ENCODE data around the gene CSTF1.
A peak's percentile ranks its signal among the peaks of the same experiment; 100 is the strongest.
"Not testable (repeated sequence)": the region's sequence is repeated elsewhere in the genome, so short reads cannot be mapped to it uniquely, and the experiment has no call there.

The CSTF1 gene

DNA sequence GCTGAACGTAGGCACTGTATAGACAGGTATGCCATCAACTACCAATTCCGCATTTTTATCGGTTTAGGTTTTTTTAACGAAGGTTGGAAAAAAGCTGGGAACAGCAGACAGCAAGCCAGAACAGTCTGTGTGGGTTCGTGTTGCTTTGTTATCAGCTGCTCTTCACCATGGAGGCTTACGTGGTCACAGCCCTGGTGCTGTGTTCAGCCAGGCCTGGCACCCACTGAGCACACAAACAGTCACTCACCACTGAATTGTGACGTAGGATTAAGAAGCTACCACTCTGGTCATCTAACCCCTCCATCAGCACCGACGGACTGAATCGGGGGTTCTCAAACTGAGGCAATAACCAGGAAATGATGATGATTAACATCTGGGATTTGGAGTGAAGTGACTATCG is 20.5 kb upstream of the CSTF1 start:
- no peak for DNase-seq

DNA sequence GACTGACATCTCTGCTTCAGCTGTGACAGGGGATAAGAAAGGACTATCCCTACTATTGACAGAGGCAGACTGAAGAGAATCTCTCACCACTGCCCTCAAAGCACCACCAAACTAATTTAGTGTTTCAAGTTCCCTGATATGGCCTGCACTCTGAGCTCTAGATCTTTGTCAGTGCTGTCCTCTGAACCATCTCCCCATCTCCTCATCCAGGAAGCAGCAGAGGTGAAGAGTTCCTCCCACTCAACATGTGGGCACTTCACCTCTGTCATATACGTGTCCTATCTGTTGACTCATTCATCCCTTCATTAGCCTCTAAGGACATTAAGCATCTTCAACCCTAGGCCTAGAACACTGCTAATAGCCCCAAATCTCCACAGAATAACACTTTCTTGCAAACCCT is 19.6 kb upstream of the CSTF1 start:
- no peak for DNase-seq

DNA sequence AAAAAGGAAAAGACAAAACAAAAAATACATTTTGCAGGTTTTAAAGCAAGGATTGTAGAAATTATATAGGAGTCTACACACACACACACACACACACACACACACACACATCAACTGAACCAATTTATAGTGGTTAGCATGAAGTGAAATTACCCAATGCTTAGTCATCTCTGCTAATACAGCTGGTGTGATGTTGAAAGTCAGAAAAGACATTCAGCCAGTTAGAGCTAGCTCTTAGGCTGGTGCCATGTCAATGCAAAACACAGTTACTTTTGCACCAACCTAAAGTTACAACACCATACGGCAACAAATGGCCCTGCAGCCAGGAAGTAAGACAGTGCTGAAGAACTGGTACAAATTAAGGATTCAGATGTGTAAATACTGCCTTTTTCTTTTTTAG is 18.5 kb upstream of the CSTF1 start:
- DNase-seq: no peak

DNA sequence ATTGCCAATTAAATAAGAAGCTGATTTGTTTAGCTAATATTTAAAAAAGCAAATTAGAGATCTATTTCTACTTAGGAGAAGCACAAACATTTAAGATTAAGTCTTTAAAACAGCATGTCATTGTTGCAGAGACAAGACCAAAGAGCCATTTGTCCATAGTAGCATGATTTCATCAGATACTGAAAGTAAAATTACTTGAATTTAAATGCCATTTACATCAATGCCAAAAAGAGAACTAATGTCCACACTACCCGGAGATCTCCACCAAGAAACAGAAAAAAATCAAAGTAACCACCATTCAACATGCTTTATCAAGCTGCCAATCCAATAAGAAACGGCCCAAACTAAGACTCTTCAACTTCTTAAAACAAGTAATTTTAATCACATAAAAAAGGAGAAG is 16.1 kb upstream of the CSTF1 start:
- DNase-seq: no peak

DNA sequence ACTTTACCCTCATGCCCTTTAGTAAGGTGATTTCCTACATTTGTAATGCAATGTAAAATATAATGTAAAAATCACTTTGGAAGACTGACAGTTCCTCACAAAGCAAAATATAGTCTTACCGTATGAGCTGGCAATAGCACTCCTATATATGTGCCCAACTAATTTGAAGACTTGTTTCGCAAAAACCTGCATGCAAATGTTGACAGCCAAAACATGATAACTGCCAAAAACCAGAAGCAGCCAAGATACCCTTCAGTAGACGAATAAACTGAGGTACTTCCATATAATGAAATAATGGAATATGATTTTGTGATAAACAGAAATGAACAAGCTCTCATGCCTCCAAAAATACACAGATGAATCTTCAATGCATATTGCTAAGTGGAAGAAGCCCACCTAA is 14.1 kb upstream of the CSTF1 start:
- no peak for DNase-seq

DNA sequence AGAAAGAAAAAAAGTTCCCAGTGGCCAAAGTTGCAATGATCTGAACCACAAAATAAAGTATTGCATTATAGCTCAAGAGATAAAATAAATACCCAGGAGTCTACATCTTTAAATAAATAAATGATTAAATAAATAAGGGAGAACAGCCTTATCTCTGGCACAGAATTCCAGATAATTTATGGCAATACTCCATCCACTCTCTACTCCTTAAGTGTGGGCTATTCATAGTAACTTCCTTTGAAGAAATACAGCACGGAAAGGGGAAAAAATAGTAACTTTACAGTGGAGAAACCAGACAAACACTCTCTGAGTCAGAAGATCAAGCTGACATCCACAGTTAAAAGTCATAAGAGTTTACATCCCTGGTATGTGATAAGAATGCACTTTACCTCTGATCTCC is 12.1 kb upstream of the CSTF1 start:
- DNase-seq: no peak

DNA sequence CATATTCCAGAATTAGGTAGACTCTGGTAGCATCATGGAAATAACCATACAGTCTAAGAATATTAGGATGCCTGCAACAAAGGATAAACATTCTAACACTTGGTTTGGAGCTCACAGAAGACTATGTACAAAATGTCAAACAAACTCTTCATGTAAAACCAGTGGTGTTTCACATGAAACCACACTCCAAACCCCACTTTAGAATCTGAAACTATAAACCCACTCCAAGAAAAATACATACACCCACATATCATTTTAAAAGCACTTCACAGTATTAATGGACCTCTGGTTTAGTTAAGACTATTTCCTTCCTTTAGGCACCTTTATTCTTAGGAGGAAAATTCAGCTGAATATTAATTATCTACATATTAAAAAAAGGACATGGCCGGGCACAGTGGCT is 10.9 kb upstream of the CSTF1 start:
- no peak for DNase-seq

DNA sequence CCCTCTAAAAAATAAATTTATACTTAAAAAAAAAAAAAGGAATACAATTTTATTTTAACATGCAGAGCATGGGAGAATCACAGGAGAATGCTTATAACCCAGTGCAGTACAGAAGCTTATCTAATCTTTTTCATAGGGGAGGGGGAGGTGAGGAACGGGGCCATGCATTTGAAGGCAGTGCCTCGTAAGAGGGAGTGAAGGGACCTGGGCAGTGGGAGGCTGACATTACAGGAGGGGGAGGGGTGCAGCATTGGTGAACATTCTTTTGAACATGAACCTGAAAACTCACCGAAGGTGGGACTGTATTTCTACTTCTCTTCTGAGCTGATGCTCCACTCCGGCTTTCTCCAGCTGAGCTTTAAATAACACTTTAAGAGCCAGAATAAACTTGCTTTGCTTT is 9.7 kb upstream of the CSTF1 start:
- no peak for DNase-seq

DNA sequence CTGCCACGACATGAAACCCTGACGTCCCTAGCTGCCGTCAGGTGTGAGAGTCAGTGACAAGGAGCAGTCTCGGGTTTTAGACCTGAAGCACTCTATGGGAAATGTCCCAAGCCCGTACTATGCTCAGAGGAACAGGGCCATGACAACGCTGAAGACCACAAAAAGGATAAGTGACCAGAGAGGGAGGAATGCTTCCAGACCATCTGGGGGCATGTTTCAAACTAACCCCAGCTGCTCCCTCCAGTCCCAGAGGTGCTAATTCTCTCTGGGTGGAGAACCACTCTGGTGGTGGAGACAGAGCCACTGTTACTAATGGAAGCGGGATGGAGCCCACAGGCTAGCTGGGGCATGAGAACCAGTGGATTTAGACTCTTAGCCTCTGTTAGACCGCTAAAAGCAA is 9.1 kb upstream of the CSTF1 start:
- no peak for DNase-seq

DNA sequence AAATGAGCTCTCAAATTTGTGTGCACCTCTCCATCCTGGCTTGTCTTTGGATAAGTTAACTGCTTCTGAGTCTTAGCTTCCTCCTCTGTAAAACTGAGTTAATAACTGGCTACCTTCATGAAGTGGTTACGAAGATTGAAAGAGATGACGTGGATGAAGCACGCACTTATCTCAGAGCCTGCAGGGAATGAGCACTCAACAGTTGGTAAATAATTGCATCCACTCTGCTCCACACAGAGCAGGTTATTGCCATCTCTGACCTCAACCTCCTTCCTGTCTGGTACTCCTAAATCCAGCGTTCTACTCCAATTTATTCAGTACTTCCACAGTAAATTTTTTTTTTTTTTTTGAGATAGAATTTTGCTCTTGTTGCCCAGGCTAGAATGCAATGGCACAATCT is 7.3 kb upstream of the CSTF1 start:
- no peak for DNase-seq

DNA sequence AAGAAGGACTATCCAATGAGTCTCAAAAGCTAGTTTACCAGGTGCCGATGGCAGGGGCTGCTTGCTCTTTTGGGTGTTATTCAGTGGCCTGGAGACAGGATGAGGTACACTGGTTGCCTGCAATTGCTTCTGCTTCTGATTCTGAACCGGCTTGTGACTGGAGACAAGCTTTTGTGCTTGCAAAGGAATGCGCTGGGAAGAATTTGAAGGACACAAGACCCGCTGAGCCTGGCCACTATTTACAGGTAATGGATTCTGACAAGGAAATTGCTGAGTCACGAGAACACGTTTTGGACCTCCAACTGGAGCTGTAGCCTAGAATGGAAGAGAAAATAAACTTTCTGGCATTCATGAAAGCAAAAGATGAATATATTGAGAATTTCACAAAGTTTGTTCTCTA is 6.2 kb upstream of the CSTF1 start:
- DNase-seq: no peak

DNA sequence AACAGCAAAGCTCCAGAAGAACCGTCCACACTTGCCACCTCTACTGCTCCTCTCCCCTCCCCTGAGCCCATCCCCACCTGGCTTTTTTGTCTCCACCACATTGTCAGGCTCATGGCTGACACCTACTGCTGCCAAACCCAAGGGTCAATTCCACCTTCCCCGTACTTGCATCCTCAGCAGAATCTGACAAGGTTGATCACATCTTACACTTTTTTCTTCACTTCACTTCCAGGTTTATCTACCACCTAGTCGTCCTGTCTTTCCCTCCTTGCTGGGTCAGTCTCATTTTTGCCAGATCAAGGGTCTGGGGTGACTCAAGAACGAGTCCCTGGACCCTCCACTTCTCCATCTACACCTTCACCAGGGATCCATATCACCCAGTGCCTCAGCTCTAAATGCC is 3.6 kb upstream of the CSTF1 start:
- no peak for DNase-seq

DNA sequence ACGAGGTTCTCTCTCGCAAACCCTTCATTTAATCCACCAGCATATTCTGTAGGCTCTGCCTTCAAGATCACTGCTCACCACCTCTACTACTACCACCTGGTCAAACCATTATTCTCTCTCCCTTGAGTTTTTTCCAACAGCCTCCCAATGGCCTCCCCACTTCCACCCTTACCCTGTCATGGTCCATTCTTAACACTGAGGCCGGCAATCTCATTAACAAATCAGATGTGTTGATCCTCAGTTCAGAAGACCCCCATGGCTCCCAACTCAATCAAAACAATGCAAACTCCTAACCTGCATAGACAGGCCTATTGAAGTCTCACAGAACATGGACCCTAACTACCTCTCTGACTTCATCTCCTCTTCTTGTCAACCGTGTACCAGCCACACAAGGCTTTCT is 2.6 kb upstream of the CSTF1 start:
- no peak for DNase-seq

DNA sequence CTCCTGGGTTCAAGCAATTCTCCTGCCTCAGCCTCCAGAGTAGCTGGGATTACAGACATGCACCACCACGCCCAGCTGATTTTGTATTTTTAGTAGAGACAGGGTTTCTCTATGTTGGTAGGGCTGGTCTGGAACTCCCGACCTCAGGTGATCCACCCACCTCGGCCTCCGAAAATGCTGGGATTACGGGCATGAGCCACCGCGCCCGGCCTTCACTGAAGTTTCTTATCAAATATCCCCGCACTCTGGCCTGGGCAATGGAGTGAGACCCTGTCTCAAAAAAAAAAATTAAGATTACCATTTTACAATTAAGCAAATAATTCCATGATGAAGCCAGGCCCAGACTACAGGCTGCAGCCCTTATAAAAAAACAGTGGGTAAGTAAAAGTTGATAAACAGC is 2.0 kb upstream of the CSTF1 start:
- not testable (repeated sequence) for DNase-seq

DNA sequence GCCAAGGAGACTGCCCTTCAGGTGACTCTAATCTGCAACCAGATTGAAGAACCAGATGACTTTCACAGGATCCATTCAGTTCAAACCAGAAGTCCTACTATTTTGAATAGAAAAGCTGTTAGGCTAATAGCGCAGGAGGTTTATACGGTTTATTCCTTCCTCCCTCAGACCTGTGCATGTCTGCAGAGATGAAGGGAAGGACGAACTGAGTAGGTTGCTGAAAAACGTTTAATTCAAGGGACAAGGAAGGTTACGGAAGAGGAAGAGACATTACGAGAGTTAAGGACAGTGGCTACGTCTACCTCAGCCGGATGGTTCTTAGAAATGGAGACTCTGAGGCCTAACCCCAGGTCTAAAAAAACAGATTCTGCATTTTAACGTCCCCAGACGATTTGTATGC is 1.4 kb upstream of the CSTF1 start:
- no peak for DNase-seq

DNA sequence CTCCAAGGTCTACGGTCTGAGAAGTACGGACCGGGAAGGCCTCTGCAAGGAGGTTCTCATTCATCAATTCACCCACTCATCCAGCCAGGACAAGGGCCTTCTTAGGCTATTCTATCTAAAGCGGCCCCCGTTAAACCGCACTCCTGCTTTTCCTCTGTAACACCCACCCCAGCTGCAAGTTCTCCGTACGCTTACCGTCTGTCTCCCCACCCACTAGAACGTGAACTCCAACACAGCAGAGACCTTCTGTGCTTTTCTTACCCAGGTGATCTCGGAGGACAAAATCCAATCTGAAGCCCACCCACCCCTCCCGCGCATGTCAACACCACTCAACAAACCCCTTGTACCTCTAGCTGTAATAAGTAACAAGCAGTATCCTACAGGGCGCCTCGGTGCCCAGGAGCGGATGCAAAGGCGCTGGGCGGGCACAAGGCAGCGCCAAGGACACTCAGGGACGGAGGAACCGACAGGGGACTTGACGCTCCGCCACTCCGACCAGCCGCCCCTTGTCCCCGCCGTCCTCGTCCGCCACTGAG is 781 bp upstream of the CSTF1 start:
- no peak for DNase-seq

DNA sequence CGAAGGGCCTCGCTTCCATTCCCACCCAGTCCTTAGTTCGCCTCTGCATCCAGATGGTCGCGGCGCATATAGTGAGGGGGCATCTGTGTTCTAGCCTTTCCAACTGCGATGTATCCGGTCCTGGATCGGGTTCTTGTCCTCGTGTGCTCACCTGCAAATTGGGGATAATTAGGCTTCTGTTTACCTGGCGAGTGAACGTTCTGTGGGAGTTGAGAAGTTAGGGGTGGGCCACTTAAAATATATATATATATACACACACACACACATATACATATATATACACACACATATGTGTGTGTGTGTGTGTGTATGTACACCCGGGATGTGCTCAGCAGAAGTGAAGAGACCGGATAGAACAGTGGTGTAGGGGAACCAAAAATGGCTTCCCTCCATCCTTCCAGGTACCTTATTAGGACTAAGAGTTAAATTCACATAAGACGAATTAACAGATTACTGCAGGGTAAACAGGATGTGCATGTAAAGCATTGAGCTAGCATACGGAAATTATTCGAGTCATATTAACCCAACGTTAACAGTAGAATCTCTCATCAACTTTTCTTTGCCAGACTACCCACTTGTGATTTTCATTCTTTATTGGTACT is 537 bp downstream of the CSTF1 start:
- no peak for DNase-seq

DNA sequence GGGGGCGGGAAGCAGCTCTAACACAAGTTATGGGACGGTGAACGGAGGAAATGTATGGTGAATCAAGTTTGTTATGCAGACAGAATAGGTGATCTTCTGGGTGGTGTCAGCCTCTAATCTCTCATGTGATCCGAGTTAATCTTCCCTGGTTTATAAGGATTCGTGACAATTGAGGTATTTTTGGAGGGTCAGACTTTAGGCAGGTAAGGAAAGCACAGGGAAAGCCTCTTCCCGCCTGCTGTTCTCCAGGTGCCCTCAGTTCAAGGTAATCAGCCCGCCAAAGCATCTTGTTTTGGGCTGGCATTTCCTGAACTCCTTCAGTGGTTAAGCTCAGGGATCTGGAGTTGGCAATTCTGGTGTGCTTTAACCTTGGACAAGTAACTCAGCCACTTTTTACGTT is 1.2 kb downstream of the CSTF1 start:
- DNase-seq: no peak

DNA sequence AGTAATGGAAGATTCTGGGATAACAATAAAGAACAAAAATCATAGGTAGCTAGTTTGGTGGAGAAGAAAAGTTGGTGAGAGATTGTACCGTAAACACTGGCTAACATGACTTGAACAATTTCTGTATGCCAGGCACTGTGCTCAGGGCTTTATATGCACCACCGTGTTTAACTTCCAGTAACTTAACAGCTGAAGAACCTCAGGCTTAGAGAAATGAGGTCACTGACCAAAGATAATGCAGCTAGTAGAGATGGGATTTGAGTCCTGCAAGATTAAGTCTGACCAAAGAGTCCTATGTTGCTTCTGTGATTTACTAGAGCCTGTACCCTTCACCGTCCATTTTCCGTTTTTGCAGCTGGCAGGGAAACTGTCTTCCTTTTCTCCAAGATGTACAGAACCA is 2.7 kb downstream of the CSTF1 start:
- no peak for DNase-seq

DNA sequence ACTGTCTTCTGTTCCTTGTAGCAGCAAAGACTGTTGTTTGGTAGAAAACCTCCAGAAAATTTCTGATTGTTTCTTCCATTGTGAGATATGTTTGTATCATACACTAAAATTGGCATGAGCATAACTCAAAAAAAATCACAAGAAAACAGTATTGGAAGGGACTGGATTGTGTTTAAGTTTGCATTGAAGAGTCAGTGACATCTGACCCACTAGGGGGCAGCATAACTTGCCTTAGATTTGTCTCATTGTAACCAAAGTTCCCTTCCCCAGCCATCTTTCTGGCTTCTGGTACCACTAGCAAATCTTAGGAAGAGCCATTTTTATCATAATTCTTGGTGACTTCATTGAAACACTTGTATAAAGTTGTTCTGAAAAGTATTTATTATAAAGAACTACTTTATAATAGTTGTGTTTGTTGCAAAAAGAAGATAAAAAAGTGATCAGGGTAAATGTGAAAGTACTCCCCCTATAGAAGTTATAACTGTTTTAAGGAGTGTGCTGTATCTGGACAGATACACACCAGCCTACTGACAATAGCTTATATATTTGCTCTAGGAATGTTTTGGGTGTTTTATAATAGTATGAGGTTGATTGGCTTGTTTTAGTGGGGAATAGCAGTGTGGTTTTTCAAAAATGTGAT is 7.7 kb downstream of the CSTF1 start:
- peak; percentile 16 to 29 (median 24) for DNase-seq

DNA sequence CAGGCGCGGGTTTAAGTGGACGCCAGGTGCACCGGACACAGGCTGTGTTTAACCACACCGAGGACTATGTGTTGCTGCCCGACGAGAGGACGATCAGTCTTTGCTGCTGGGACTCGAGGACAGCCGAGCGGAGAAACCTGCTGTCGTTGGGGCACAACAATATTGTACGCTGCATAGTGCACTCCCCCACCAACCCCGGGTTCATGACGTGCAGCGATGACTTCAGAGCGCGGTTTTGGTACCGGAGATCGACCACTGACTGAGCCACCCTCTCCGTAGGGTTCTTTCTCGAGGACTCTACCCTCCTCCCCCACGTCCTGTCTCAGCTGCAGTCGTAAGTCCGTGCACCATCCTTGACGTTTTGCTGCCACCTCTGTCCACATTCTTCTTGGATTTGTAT is 11.0 kb downstream of the CSTF1 start:
- no peak for DNase-seq

DNA sequence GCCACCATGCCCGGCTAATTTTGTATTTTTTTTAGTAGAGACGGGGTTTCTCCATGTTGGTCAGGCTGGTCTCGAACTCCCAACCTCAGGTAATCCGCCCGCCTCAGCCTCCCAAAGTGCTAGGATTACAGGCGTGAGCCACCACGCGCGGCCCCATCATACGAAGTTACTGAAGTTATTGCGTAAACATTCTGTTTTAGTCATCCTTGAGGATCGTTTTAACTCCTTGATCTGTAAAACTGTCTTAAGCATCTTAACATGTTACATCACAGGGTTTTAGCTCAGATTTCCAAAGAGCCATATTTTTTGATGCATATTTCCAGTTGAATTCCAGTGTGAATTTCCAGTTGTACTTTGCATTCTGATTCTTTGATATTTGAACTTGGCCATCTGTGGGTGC is 12.9 kb downstream of the CSTF1 start:
- not testable (repeated sequence) for DNase-seq

DNA sequence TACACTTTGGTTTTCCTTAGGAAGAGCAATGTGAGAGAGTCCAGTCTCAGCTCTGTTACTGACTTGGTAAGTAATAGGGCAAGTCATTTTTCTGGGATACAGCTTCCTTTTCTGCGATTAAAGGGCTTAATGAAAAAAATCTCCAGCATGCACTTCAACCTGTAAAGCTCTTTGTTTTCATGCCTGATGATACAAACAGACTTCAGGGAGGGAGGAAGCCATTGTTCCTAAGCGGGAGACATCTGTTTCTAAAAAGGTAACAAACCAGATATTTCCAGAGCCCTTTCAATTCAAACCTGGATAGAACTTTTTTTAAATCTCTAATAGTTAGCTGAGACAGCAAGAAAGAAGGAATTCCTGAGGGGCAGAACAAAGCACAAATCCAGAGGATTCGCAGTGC is 14.5 kb downstream of the CSTF1 start:
- no peak for DNase-seq

DNA sequence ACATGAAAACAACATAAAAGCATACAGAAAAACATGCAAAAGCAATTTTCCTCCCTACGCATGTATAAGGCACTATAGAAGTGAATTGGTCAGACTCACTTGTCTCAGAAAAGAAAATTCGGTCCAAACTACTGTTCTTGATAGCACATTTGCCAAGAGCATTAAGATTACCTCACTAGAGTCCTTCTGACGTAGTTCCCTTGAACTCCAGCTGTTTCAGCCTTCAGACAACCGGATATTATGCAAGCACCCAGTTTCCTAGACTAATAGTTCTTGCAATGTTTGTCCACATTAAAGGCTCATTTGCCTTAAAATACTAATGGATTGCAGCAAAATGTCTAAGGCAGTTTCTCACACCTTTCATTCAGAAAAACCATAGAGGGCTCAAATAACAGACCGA is 17.1 kb downstream of the CSTF1 start:
- no peak for DNase-seq

DNA sequence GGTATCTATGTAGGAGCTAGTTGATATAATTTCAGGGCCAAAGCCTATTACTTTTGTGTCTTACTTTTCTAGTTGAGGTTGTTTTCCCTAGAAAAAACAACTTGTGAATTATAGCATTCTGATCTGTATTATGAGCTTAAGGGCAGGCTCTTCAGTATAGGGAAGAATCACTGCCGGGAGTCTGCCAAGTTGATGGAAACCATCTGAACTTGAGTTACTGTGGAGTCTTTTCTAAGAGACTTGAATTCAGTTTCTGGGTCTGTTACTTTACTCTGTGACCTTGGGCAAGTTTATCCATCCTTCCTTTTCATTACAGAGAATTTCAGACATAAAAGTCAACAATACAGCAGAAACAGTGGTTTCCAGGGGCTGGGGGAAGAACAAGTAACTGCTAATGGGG is 17.5 kb downstream of the CSTF1 start:
- no peak for DNase-seq

All from activated CD4-positive, CD25-positive, alpha-beta regulatory T cell (primary cell).